PFSK-1 (cell line): ENCODE data around the gene MAPKAPK3.

Source experiments
- FOXP2 ChIP-seq: optimal IDR thresholded peaks from 2 replicates; pipeline ENCODE3; 2011; ENCODE audit warnings: borderline replicate concordance, control low read depth, inconsistent platforms; ENCODE audit not compliant: insufficient read depth; ENCODE audit errors: extremely low read length, extremely low read depth
- POLR2AphosphoS5 ChIP-seq: IDR thresholded peaks from 2 replicates; pipeline ENCODE4 v1.6.1; 2012; ENCODE audit warnings: low read depth, mild to moderate bottlenecking, control low read depth, low read length, moderate library complexity
- SIN3A ChIP-seq: IDR thresholded peaks from 2 replicates; pipeline ENCODE4 v1.6.1; 2012; ENCODE audit warnings: mild to moderate bottlenecking, low read length, moderate library complexity, borderline replicate concordance; ENCODE audit not compliant: insufficient read depth

DNA sequence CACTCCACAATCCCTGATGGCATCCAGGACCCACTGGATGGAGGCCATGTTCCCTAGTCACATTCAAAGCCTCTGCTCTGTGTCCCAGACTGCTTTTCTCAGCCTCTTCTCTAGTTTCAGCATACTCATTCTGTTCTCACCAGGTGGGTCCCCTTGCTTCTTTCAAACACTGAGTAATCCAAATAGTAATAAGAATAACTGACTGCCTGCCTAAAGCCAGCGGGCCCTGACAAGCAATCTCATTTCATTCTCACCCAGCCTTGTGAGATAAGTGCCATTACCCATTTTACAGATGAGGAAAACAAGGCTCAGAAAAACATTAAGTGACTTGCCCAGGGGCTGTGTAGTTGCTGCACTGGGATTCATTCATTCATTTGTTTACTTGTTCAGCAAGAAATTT, 25.4 kb downstream of the MAPKAPK3 start:
- no peak for TF ChIP-seq SIN3A
- TF ChIP-seq FOXP2: no peak
- TF ChIP-seq POLR2AphosphoS5: no peak
